KMS-11 (cell line): ENCODE data around the gene RBM14.

Source experiments
- H2AFZ ChIP-seq: fragments of 200-600 bp; sonication (generic); 2 replicates; pipeline ENCODE4 v1.6.1; 2016; ENCODE audit warnings: antibody characterized with exemption, mixed run types, low read depth
- H3K27ac ChIP-seq: fragments of 200-600 bp; sonication (generic); 2 replicates; pipeline ENCODE4 v1.6.1; 2016; ENCODE audit warnings: mild to moderate bottlenecking, mixed run types
- H3K27me3 ChIP-seq: fragments of 200-600 bp; sonication (generic); 2 replicates; pipeline ENCODE4 v1.6.1; 2017; ENCODE audit warnings: mild to moderate bottlenecking, low read depth, mixed run types, moderate library complexity; ENCODE audit not compliant: insufficient read depth
- H3K36me3 ChIP-seq: fragments of 200-600 bp; sonication (generic); 2 replicates; pipeline ENCODE4 v1.6.1; 2017; ENCODE audit warnings: mild to moderate bottlenecking, mixed run types; ENCODE audit not compliant: insufficient read depth
- H3K4me1 ChIP-seq: fragments of 200-600 bp; sonication (generic); 2 replicates; pipeline ENCODE4 v1.6.1; 2016; ENCODE audit warnings: mild to moderate bottlenecking, low read depth, mixed run types; ENCODE audit not compliant: poor library complexity, severe bottlenecking
- H3K4me2 ChIP-seq: fragments of 200-600 bp; sonication (generic); 2 replicates; pipeline ENCODE4 v1.7.0; 2016; ENCODE audit warnings: mild to moderate bottlenecking, mixed run types
- H3K4me3 ChIP-seq: fragments of 200-600 bp; sonication (generic); IDR thresholded peaks from 2 replicates; pipeline ENCODE4 v1.6.1; 2017; ENCODE audit warnings: low read depth, low read length, mixed read lengths; ENCODE audit not compliant: insufficient read depth
- H3K79me2 ChIP-seq: fragments of 200-600 bp; sonication (generic); 2 replicates; pipeline ENCODE4 v1.6.1; 2016; ENCODE audit warnings: low read depth, mixed run types; ENCODE audit not compliant: insufficient read depth
- H3K9ac ChIP-seq: fragments of 200-600 bp; sonication (generic); 2 replicates; pipeline ENCODE4 v1.6.1; 2016; ENCODE audit warnings: mild to moderate bottlenecking, mixed run types
- H4K20me1 ChIP-seq: fragments of 200-600 bp; sonication (generic); 2 replicates; pipeline ENCODE4 v1.6.1; 2016; ENCODE audit warnings: mild to moderate bottlenecking, mixed run types; ENCODE audit not compliant: insufficient read depth
- CTCF ChIP-seq: fragments of 200-600 bp; sonication (generic); conservative IDR thresholded peaks from 2 replicates; pipeline ENCODE4 v1.6.1; 2017; ENCODE audit warnings: low read depth, mild to moderate bottlenecking, antibody characterized with exemption, low read length, moderate library complexity, mixed read lengths

Gene RBM14

GRCh38 chr11:66589996-66590675 is 26.3 kb upstream of the RBM14 start:
- no peak overlapping the region for H3K9ac ChIP-seq
- no peak for TF ChIP-seq CTCF

DNA sequence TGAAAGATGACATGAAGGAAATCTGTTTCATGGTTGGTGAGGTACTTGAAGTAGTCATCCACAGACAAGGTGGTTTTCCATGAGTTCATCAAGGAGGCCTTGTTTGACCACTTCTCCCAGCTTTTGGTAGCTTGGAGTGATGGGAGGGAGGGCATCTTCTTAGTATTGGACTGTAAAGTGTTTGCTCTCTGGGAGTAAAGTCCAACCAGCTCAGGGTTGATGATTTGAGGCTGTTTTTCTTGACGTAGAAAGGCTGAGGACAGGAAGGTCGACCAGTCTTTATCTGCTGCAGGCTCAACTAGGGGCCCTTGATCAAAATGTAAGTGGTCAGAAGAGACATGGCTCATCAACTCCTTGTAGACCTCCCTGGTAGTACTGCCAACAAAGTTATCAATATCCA is 25.3 kb upstream of the RBM14 start:
- no peak for TF ChIP-seq CTCF
- Histone ChIP-seq H2AFZ (no peak overlapping the region), H3K9ac (no peak overlapping the region), H3K27ac (no peak overlapping the region), H4K20me1 (no peaks in the 10 kb centered on the region), H3K4me3 (no peak overlapping the region), H3K36me3 (no peaks in the 10 kb centered on the region), H3K79me2 (peaks cover 8% of the 10 kb centered on the region; the same call in 1 of the 2 replicates), H3K4me2 (no peak overlapping the region), H3K4me1 (peaks cover 5% of the 10 kb centered on the region), H3K27me3 (no peaks in the 10 kb centered on the region; the same call in 1 of the 2 replicates)

More at GRCh38 chr11:66589996-66590675, 26.3 kb upstream of the RBM14 start:
- Histone ChIP-seq H3K4me1 (peaks cover 5% of the 10 kb centered on the region), H3K36me3 (no peaks in the 10 kb centered on the region), H3K4me3 (no peak overlapping the region), H2AFZ (no peak overlapping the region), H3K79me2 (peaks cover 8% of the 10 kb centered on the region; the same call in 1 of the 2 replicates), H4K20me1 (no peaks in the 10 kb centered on the region), H3K27ac (no peak overlapping the region), H3K4me2 (no peak overlapping the region), H3K27me3 (no peaks in the 10 kb centered on the region; the same call in 1 of the 2 replicates)

DNA sequence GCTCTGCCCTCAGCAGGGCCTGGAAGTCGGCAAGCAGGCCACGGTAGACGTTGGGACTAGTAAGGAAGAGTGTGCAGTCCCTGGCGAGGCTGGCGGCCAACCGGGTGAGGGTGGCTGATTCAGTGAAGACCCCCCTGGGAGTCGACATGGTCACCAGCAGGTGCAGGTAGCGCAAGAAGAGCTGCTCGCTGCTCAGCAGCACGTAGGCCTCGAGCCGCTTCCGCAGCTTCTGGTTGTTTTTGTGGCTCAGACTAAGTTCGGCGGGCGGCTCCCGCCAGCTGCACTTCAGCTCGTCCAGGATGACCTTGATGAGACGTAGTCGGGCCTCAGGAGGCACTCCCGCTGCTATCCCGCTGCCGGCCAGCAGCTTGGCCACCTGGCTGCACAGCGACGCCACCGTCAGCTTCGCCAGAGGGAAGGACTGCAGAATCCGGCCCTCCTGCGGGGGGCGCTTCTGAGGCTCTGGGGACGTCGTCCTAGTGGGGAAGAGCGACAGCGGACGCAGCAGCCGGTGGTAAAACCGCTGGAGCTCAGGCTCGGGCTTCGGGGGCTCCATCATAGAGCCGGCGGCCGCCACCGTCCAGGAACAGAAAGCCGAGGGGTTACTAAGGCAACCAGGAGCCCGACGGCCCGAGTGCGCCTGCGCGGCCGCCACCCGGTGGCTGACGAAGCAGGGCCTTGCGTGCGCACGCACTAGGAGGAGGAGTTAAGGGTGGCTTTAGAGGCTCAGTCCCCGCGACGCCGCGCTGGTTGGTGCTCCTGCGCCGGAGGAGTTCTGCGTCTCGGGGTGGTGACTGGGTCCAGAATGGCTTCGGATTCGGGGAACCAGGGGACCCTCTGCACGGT is 23.8 kb upstream of the RBM14 start, which contains the start of the genes CCDC87 and CCS:
TSS of gene CCDC87 (minus strand) at position 607 of the 846 bp plus-strand sequence. CDS start at position 559, 48 bp downstream.
TSS of gene CCS (plus strand) at position 729 of the 846 bp plus-strand sequence. CDS start at position 806, 77 bp downstream.
- Histone ChIP-seq H3K9ac (peak within 1 kb of the TSS; percentile 59; the same call in 1 of the 2 replicates), H2AFZ (peak within 1 kb of the TSS; percentile 90), H3K4me3 (peak within 1 kb of the TSS; percentile 55), H3K4me1 (peaks cover 5% of the 10 kb centered on the region), H4K20me1 (no peaks in the 10 kb centered on the region), H3K79me2 (peaks cover 8% of the 10 kb centered on the region; the same call in 1 of the 2 replicates), H3K27me3 (no peaks in the 10 kb centered on the region; the same call in 1 of the 2 replicates), H3K4me2 (peak within 1 kb of the TSS; percentile 79), H3K27ac (peak within 1 kb of the TSS; percentile 37; the same call in 1 of the 2 replicates), H3K36me3 (no peaks in the 10 kb centered on the region)
- peak; percentile 57 for TF ChIP-seq CTCF

- TF ChIP-seq CTCF, result no peak
- Histone ChIP-seq H2AFZ (peak overlapping the region; percentile 90), H3K4me3 (peak overlapping the region; percentile 55), H3K36me3 (no peaks in the 10 kb centered on the region), H3K4me2 (peak overlapping the region; percentile 79), H3K9ac (peak overlapping the region; percentile 59; the same call in 1 of the 2 replicates), H3K4me1 (peaks cover 5% of the 10 kb centered on the region), H4K20me1 (no peaks in the 10 kb centered on the region), H3K79me2 (peaks cover 8% of the 10 kb centered on the region; the same call in 1 of the 2 replicates), H3K27me3 (no peaks in the 10 kb centered on the region; the same call in 1 of the 2 replicates), H3K27ac (0 out of 2 replicates have a peak overlapping the region, but pooled peaks have one; percentile 23)
These were observed 23.2 kb upstream of the RBM14 start for GRCh38 chr11:66593303-66593635.
